ENCODE data around the gene UBN2. TPM values are rescaled to one million over a fixed set of nuclear protein-coding genes. Genes with fewer than 3 reads are reported as not detected.

The UBN2 gene
- total and polyA plus RNA-seq, 2 of the 13 experiments (the other 11 are each of a cell fraction or from before 2014, with no cell fraction given) = 5.6 to 5.7 TPM

- H4K20me1 ChIP-seq (ENCODE audit: insufficient read depth, low read length) = no peaks in the 10 kb centered on the region
- peak overlapping the region; percentile 55 for H2AFZ ChIP-seq (ENCODE audit: low read length)
- TSS peak; percentile 77 for BruUV-seq (replicated peaks)
- peak overlapping the region; percentile 83 to 97 (median 92) for H3K4me3 ChIP-seq (replicated peaks in 1 of 3; ENCODE audit: insufficient read depth in 1 of 3, low read depth in 2 of 3, low read length in 3 of 3)
- ATAC-seq = no peak
- POLR2A ChIA-PET = no interaction called here
- H3K27me3 ChIP-seq (ENCODE audit: control insufficient read depth in 1 of 2, insufficient read depth in 2 of 2, low read length in 2 of 2) = no peaks in the 10 kb centered on the region; a peak in 1 of 5 replicates
- peak overlapping the region; percentile 100 for H3K27ac ChIP-seq (ENCODE audit: extremely low read length, insufficient read depth, low read length)
- CTCF ChIA-PET (ENCODE audit: low intra/inter-chr PET ratio, low total read pairs) = no interaction called here
- peaks cover 22% of the 10 kb centered on the region for H3K4me1 ChIP-seq (ENCODE audit: insufficient read depth, low read length)
- peak overlapping the region; percentile 87 for H3K4me2 ChIP-seq (ENCODE audit: low read depth, low read length)
- peaks cover 2 to 4% of the 10 kb centered on the region in 2 experiments; a peak in 3 of 5 replicates for H3K36me3 ChIP-seq (replicated peaks in 1 of 2; ENCODE audit: control insufficient read depth in 1 of 2, insufficient read depth in 2 of 2, low read length in 2 of 2)
- DNase-seq (ENCODE audit: low spot score) = no peak
- H3K79me2 ChIP-seq (ENCODE audit: insufficient read depth, low read length) = peaks cover 12% of the 10 kb centered on the region
- intact Hi-C loops (cut with micrococcal nuclease; ENCODE audit: unreplicated experiment) = loop anchor here (1.0 to 10.0 kb wide), 2 partner anchors 18 to 237 kb away; partner anchors contain the start of genes LUC7L2 and ZC3HAV1
- no peaks in the 10 kb centered on the region for H3K9me3 ChIP-seq (ENCODE audit: low read length)
- H3K9ac ChIP-seq (ENCODE audit: insufficient read depth, low read depth, low read length) = peak overlapping the region; percentile 100
- in situ Hi-C loops (cut with HindIII; ENCODE audit: extremely low pct_ligation_motif_present, low pct_unique_long_range_greater_than_20kb) = no loop called here
- 0% methylated on average over 9 of the region's 9 CpGs for WGBS (ENCODE audit: low lambda C conversion rate)
- FAIRE-seq = peak; percentile 21
- TF ChIP-seq, protein P1, sequence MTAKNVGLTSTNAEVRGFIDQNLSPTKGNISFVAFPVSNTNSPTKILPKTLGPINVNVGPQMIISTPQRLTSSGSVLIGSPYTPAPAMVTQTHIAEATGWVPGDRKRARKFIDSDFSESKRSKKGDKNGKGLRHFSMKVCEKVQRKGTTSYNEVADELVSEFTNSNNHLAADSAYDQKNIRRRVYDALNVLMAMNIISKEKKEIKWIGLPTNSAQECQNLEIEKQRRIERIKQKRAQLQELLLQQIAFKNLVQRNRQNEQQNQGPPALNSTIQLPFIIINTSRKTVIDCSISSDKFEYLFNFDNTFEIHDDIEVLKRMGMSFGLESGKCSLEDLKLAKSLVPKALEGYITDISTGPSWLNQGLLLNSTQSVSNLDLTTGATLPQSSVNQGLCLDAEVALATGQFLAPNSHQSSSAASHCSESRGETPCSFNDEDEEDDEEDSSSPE (CRISPR knock-in tag; IDR thresholded peaks at IDR 0.05) = no peak
- no peak for TF ChIP-seq RXRA (CRISPR knock-in tag; IDR thresholded peaks at IDR 0.05)
- peak; percentile 13; the same call in 1 of the 2 replicates for TF ChIP-seq YEATS2 (CRISPR knock-in tag; IDR thresholded peaks at IDR 0.05; ENCODE audit: borderline replicate concordance)
- 0 out of 2 replicates have a peak, but pooled peaks have one; percentile 36 for TF ChIP-seq KDM4B (CRISPR knock-in tag; IDR thresholded peaks at IDR 0.05)
- no peak for TF ChIP-seq NKX3-1 (CRISPR knock-in tag; IDR thresholded peaks at IDR 0.05)
- peak; percentile 99; the same call in 1 of the 2 replicates for TF ChIP-seq KLF15 (CRISPR knock-in tag; IDR thresholded peaks at IDR 0.05; ENCODE audit: borderline replicate concordance)
- TF ChIP-seq, protein P2, sequence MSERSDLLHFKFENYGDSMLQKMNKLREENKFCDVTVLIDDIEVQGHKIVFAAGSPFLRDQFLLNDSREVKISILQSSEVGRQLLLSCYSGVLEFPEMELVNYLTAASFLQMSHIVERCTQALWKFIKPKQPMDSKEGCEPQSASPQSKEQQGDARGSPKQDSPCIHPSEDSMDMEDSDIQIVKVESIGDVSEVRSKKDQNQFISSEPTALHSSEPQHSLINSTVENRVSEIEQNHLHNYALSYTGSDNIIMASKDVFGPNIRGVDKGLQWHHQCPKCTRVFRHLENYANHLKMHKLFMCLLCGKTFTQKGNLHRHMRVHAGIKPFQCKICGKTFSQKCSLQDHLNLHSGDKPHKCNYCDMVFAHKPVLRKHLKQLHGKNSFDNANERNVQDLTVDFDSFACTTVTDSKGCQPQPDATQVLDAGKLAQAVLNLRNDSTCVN (CRISPR knock-in tag; IDR thresholded peaks at IDR 0.05; ENCODE audit: borderline replicate concordance) = no peak
- peak; percentile 81 for TF ChIP-seq NFYC (CRISPR knock-in tag; IDR thresholded peaks at IDR 0.05)
- TF ChIP-seq ZNF556 (CRISPR knock-in tag; IDR thresholded peaks at IDR 0.05; ENCODE audit: borderline replicate concordance) = no peak
- TF ChIP-seq ZFP1 (CRISPR knock-in tag; IDR thresholded peaks at IDR 0.05) = 0 out of 2 replicates have a peak, but pooled peaks have one; percentile 5
- TF ChIP-seq GTF2F1 (IDR thresholded peaks at IDR 0.05; ENCODE audit: low read length) = no peak
- peak; percentile 49; the same call in 1 of the 2 replicates for TF ChIP-seq SP2 (CRISPR knock-in tag; IDR thresholded peaks at IDR 0.05)
- TF ChIP-seq HOXD1 (CRISPR knock-in tag; IDR thresholded peaks at IDR 0.05) = no peak
- TF ChIP-seq, protein P3, sequence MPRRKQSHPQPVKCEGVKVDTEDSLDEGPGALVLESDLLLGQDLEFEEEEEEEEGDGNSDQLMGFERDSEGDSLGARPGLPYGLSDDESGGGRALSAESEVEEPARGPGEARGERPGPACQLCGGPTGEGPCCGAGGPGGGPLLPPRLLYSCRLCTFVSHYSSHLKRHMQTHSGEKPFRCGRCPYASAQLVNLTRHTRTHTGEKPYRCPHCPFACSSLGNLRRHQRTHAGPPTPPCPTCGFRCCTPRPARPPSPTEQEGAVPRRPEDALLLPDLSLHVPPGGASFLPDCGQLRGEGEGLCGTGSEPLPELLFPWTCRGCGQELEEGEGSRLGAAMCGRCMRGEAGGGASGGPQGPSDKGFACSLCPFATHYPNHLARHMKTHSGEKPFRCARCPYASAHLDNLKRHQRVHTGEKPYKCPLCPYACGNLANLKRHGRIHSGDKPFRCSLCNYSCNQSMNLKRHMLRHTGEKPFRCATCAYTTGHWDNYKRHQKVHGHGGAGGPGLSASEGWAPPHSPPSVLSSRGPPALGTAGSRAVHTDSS (CRISPR knock-in tag; conservative IDR thresholded peaks at IDR 0.05) = no peak
- TF ChIP-seq ZNF230 (CRISPR knock-in tag; IDR thresholded peaks at IDR 0.05) = 0 out of 2 replicates have a peak, but pooled peaks have one; percentile 20
- TF ChIP-seq, protein P4, sequence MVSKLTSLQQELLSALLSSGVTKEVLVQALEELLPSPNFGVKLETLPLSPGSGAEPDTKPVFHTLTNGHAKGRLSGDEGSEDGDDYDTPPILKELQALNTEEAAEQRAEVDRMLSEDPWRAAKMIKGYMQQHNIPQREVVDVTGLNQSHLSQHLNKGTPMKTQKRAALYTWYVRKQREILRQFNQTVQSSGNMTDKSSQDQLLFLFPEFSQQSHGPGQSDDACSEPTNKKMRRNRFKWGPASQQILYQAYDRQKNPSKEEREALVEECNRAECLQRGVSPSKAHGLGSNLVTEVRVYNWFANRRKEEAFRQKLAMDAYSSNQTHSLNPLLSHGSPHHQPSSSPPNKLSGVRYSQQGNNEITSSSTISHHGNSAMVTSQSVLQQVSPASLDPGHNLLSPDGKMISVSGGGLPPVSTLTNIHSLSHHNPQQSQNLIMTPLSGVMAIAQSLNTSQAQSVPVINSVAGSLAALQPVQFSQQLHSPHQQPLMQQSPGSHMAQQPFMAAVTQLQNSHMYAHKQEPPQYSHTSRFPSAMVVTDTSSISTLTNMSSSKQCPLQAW (CRISPR knock-in tag; IDR thresholded peaks at IDR 0.05) = 0 out of 2 replicates have a peak, but pooled peaks have one; percentile 1
- peak; percentile 90 for TF ChIP-seq NFYB (CRISPR knock-in tag; IDR thresholded peaks at IDR 0.05)
- no peak for TF ChIP-seq PREB (CRISPR knock-in tag; IDR thresholded peaks at IDR 0.05)
- TF ChIP-seq, protein P5, sequence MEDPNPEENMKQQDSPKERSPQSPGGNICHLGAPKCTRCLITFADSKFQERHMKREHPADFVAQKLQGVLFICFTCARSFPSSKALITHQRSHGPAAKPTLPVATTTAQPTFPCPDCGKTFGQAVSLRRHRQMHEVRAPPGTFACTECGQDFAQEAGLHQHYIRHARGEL (CRISPR knock-in tag; IDR thresholded peaks at IDR 0.05) = no peak
Observed at GRCh38 chr7:139341776-139342226, 110.8 kb downstream of the UBN2 start.
